HG03139 (cell line): ENCODE results near the gene PTPRU.

Source experiments
- ATAC-seq: cut with Tn5 transposase; IDR thresholded peaks from one replicate; pipeline ENCODE4 v1.9.1; 2021; ENCODE audit not compliant: unreplicated experiment

Gene PTPRU

DNA sequence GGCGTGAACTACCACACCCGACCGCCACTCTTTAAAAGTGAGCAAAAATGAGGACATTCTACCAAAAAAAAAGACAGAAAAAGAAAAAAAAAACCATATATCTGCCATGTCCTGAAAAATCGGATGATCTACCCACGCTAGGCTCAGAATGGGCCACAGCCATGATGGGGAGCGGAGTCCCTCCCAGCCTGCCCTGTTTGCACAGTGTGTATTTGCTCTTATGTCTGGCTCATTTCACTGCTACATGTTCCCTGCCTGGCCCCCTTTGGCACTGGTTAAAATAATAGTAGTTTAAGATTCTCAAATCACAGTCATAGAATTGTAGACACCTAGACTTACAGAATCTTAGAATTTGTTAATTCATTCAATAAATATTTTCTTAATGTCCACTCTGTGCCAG lies 121.9 kb downstream of the PTPRU start:
- no peak for ATAC-seq

- ATAC-seq: no peak
These were observed 124.4 kb downstream of the PTPRU start for GRCh38 chr1:29360768-29361167.

GRCh38 chr1:29361686-29362085 lies 125.4 kb downstream of the PTPRU start:
- ATAC-seq: no peak

DNA sequence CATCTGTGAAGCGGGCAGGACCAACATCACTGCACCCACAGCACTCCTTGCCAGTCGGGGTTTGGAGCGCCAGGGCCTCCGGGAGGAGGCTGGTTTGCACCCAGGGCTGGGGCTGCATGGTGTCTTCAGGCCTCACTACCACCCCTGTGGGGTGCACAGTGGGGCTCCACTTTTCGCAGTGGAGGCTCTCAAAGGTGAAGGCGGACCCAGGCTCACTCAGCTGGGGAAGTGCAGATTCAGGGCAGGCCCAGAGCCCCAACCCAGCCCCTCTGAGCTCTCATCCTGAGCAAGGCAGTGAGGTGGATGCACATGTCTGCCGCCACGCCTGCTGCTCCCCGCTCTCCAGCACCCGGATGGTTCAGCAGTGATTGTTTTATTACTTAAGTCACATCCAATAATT lies 125.8 kb downstream of the PTPRU start:
- ATAC-seq: no peak

- no peak for ATAC-seq
These were observed 126.4 kb downstream of the PTPRU start for GRCh38 chr1:29362764-29363163.

- ATAC-seq: no peak
These were observed 127.2 kb downstream of the PTPRU start for GRCh38 chr1:29363536-29363935.

DNA sequence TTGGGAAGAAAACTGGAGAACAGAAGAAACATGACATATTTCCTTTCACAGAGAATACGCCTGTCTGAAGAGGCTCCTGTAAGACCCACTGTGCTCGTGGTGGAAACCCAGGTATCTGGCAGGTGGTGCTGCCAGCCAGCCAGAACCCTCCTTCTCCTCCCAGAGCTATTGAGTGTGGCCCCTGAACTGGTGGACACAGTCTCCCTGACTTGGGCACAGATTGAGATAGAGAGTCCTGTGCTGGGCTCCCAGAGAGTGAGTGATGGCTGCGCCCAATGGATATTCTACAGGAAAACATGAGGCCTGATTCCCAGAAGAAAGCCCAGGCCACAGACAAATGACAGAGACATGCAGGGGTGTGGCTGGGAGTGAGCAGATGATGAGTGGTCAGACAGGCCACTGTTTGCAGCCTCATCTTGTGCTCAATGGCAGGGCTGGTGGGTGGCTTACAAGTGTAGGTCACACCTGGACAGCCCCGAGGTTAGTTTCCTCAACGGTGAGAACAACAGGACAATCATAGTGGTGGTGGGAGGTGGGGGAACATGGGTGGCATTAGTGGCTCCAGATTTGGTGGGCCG lies 127.9 kb downstream of the PTPRU start:
- no peak for ATAC-seq

- no peak for ATAC-seq
These were observed 129.8 kb downstream of the PTPRU start for GRCh38 chr1:29365906-29366670.

DNA sequence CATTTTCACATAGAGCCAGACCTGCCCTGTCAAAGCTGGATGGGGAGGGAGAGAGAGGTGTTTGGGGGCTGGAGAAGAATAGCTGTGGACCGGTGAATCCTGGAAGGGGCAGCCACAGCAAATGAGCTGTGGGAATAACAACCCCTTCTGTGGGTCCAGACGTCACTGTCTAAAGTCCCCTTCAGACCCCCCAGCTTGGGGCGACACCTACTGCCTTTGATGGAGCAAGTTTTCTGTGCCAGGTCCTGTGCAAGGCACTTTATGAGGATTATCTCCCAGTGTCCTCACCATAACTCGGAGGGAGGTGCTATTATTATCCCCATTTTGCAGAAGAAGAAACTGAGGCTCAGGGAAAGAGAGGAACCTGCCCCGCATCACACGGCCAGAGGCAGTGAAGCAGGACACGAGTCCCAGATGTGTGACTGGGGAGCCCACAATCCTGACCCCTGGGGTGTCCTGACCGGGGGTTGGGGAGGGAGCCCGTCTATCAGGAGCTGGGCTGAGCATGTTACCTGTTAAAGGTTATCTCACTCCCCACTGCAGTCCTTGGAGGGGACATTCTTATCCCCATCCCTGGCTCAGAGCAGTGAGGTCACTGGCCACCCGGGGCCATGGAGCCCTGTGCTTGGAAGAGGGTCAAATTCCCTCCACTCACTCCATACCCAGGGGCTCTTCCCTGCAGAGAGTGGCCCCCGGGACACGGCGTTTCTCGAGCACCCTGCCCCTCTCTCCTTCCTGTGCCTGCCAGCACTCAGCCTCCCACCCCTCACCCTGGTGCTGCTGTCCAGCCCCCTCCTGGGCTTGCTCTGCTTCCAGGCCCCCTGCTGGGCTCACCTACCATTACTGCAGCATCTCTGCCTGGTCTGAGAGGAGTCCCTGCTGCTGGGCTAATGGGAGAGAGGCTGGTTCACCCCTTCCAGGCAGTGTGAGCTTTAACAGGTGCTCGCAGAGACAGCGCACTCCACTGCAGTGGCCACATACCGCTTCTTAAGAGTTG lies 132.9 kb downstream of the PTPRU start:
- ATAC-seq: no peak

GRCh38 chr1:29370067-29370466 lies 133.7 kb downstream of the PTPRU start:
- no peak for ATAC-seq

GRCh38 chr1:29371332-29371731 lies 135.0 kb downstream of the PTPRU start:
- no peak for ATAC-seq

DNA sequence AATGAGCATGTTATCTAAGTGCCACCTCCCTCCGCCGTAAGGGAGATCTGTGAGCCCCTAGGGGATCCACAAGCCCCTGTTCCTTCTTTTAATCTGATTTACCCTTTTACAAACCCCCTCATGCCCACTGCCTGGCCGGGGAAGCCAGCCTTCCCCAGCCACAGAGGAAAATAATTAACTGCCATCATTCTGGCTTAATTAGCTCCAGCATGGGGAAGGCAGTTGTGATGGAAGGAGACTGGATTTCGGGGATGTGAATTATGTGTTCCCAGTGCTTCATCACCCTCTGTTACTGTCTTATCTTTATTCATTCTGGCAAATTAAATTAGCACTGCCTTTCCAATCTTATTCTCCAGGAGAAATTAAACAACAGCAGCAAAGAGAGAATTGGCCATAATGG lies 135.8 kb downstream of the PTPRU start:
- ATAC-seq: no peak
